ENCODE measurements around the gene MBP.

MBP gene

DNA sequence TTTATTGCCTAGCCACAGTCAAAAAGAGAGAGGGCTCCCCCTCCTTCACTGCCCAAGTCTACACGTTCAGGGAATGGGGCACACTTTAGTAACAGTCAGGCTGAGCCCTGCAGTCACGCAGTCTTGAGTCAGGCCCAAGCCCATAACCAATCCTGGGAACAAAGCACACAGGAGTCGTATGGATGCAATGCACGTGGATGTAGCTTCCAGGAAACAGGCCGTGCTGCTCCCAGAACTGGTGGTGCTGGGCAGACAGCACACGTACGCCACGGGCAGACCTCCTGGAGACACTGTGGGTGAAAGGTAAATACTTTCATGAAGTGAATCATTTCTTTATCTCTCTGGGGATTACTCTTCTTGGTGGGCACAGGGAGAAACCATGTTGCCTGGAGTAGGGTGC lies 30.0 kb upstream of the MBP start:
- no peaks in the 10 kb centered on the region for H3K4me1 ChIP-seq (ENCODE audit: low read depth, poor library complexity, severe bottlenecking)
- no peaks in the 10 kb centered on the region for H3K27me3 ChIP-seq (ENCODE audit: insufficient read depth, low read depth)
- TF ChIP-seq, protein P1, sequence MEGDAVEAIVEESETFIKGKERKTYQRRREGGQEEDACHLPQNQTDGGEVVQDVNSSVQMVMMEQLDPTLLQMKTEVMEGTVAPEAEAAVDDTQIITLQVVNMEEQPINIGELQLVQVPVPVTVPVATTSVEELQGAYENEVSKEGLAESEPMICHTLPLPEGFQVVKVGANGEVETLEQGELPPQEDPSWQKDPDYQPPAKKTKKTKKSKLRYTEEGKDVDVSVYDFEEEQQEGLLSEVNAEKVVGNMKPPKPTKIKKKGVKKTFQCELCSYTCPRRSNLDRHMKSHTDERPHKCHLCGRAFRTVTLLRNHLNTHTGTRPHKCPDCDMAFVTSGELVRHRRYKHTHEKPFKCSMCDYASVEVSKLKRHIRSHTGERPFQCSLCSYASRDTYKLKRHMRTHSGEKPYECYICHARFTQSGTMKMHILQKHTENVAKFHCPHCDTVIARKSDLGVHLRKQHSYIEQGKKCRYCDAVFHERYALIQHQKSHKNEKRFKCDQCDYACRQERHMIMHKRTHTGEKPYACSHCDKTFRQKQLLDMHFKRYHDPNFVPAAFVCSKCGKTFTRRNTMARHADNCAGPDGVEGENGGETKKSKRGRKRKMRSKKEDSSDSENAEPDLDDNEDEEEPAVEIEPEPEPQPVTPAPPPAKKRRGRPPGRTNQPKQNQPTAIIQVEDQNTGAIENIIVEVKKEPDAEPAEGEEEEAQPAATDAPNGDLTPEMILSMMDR (conservative IDR thresholded peaks at IDR 0.05; ENCODE audit: low read depth, low read length): no peak
- no peaks in the 10 kb centered on the region for H4K20me1 ChIP-seq (ENCODE audit: insufficient read depth)
- H3K36me3 ChIP-seq (ENCODE audit: insufficient read depth): no peaks in the 10 kb centered on the region
- no peaks in the 10 kb centered on the region for H3K79me2 ChIP-seq (ENCODE audit: insufficient read depth, low read depth)
- no peak overlapping the region for H3K9ac ChIP-seq
- no peak overlapping the region for H3K4me3 ChIP-seq (IDR thresholded peaks at IDR 0.05; ENCODE audit: insufficient read depth, low read depth, low read length)
- no peak overlapping the region for H2AFZ ChIP-seq (ENCODE audit: low read depth)
- no peak overlapping the region for H3K27ac ChIP-seq
- no peak overlapping the region for H3K4me2 ChIP-seq

DNA sequence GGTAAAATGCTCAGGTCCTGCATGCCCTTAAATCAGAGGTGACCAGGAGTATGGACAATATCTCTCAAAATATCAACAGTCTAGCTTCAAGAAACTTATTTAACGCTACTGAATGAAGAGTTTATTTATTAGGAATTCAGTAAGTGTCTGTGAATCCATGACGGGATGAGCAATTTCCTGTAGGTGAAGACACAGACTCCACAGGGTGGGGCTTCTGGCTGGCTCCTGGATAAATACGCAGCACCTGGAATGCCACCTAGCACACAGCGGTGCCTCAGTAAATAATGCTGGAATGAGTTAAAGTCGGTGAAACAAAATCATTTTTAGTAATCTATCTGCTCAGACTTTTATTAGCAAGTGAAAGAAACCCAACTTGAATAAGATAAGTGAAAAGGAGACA lies 29.4 kb upstream of the MBP start:
- TF ChIP-seq, protein P1 (conservative IDR thresholded peaks at IDR 0.05; ENCODE audit: low read depth, low read length): no peak
- H2AFZ ChIP-seq (ENCODE audit: low read depth): no peak overlapping the region

DNA sequence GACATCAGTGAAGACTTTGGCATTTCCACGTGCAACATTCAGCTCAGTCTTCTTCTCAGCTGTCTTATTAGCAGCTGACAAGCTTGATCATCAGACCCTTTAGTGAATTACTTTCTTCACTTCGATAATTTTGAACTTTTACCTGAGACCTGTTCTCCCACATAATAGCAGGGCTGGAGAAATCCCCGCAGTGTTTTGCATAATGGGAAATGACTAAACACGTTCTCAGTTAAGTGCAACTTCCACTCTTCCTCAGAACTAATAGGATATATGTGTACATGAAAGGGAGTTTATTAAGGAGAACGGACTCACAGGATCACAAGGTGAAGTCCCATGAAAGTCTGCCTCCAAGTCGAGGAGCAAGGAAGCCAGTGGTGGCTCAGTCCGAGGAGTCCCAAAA lies 28.8 kb upstream of the MBP start:
- TF ChIP-seq, protein P1 (conservative IDR thresholded peaks at IDR 0.05; ENCODE audit: low read depth, low read length): no peak
- Histone ChIP-seq H2AFZ (ENCODE audit: low read depth) (no peak overlapping the region), H3K79me2 (ENCODE audit: insufficient read depth, low read depth) (no peaks in the 10 kb centered on the region), H3K4me1 (ENCODE audit: low read depth, poor library complexity, severe bottlenecking) (no peaks in the 10 kb centered on the region), H3K4me2 (no peak overlapping the region), H3K27ac (no peak overlapping the region), H3K4me3 (IDR thresholded peaks at IDR 0.05; ENCODE audit: insufficient read depth, low read depth, low read length) (no peak overlapping the region), H4K20me1 (ENCODE audit: insufficient read depth) (no peaks in the 10 kb centered on the region), H3K27me3 (ENCODE audit: insufficient read depth, low read depth) (no peaks in the 10 kb centered on the region), H3K9ac (no peak overlapping the region), H3K36me3 (ENCODE audit: insufficient read depth) (no peaks in the 10 kb centered on the region)

More for the DNA sequence above, 29.4 kb upstream of the MBP start:
- H3K27me3 ChIP-seq (ENCODE audit: insufficient read depth, low read depth): no peaks in the 10 kb centered on the region
- no peaks in the 10 kb centered on the region for H3K4me1 ChIP-seq (ENCODE audit: low read depth, poor library complexity, severe bottlenecking)
- no peak overlapping the region for H3K27ac ChIP-seq
- H3K9ac ChIP-seq: no peak overlapping the region
- H4K20me1 ChIP-seq (ENCODE audit: insufficient read depth): no peaks in the 10 kb centered on the region
- no peak overlapping the region for H3K4me2 ChIP-seq
- H3K36me3 ChIP-seq (ENCODE audit: insufficient read depth): no peaks in the 10 kb centered on the region
- no peaks in the 10 kb centered on the region for H3K79me2 ChIP-seq (ENCODE audit: insufficient read depth, low read depth)
- H3K4me3 ChIP-seq (IDR thresholded peaks at IDR 0.05; ENCODE audit: insufficient read depth, low read depth, low read length): no peak overlapping the region

DNA sequence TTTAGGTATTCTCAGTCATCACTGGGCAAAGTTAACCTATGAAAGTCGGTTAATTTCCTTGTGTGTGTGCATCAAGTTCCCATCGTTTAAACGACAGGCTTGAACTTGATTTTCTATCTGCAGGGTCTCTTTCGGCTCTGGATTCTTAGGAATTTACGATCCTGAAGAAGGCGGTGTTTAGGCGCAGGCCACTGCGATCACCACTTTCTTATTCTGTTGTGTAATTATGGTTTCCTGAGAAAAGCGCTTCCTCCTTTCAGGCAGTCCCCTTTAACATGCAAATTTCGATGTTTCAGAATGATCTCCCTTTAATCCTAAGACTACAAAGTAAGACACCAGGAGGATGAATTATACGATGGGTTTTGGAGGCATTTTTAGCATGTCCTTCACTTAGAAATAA lies 27.9 kb upstream of the MBP start:
- Histone ChIP-seq H3K4me2 (no peak overlapping the region), H3K9ac (no peak overlapping the region), H3K4me3 (IDR thresholded peaks at IDR 0.05; ENCODE audit: insufficient read depth, low read depth, low read length) (no peak overlapping the region), H3K79me2 (ENCODE audit: insufficient read depth, low read depth) (no peaks in the 10 kb centered on the region), H4K20me1 (ENCODE audit: insufficient read depth) (no peaks in the 10 kb centered on the region), H3K27me3 (ENCODE audit: insufficient read depth, low read depth) (no peaks in the 10 kb centered on the region), H3K4me1 (ENCODE audit: low read depth, poor library complexity, severe bottlenecking) (no peaks in the 10 kb centered on the region), H3K27ac (no peak overlapping the region), H2AFZ (ENCODE audit: low read depth) (no peak overlapping the region), H3K36me3 (ENCODE audit: insufficient read depth) (no peaks in the 10 kb centered on the region)
- TF ChIP-seq, protein P1 (conservative IDR thresholded peaks at IDR 0.05; ENCODE audit: low read depth, low read length): no peak
